ENCODE results near the gene ARSA.
"Not testable (repeated sequence)": the region's sequence is repeated elsewhere in the genome, so short reads cannot be mapped to it uniquely, and the experiment has no call there.

The ARSA gene

DNA sequence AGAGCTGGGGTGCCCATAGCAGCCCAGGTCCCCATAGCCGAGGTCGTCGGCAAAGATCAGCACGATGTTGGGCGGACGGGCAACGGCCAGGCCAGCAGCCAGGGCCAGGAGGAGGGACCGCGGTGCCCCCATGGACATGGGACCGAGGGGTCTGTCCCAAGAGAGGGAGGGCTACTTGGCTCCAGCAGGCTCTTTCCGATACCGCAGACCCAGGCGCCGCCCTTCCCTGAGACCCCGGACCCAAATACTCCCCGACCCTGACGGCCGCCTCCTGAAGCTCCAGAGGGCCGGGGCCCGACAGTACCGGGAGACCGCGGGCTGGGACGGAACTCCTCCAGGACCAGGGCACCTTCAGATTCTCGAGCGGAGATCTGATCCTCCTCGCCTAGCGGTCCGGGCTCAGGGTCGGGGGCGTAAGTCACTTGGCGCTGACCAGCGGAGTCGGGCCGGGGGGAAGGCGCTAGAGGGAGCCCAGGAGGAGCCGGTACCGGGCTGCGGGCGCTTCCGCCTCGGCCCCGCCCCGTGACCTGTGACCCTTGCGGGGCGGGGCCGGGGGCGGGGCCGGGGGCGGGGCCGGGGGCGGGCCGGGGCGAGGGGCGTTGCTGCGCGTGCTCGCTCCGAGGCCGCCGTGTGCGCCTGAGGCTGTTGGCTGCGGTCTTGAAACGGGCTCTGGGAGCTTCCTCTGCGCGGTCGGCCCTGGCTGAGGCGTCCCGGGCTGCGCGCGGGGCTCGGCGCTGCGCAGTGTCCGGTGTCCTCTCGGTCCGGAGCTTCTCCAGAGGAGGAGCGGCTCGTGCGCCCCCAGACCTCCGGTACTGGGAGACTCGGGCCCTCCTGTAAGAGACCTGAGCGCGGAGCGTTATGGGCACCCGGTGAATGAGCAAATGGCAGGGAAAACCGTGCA, at the start of gene ARSA:
Gene ARSA (minus strand): TSS at position 511 of the 901 bp plus-strand sequence. CDS start 373 bp downstream, at position 138.
- peak; percentile 26 for DNase-seq

- DNase-seq, result no peak
These were observed 48.9 kb upstream of the ARSA start for GRCh38 chr22:50676661-50677492.

DNA sequence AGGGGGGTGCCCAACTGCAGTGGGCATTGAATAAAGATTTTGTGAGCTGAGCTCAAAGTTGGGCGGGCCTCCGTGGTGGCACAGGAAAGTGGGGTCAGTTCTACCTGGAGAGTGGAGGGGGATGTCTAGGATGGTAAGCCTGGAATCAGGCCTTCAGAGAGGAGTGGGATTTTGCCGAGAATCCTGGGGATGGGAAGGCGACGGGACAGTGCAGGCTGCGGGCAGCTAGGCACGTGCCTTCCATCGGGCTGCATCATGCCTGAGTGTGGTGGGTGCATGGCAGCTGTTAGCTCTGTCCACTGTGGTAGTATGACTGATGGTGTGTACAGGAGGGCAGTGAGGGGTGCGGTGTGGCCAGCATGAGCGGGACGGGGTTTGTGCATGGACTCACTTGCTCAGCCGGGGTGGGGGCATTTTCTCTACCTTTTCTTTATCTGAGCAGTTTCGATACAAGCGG, 48.3 kb upstream of the ARSA start:
- no peak for DNase-seq

- DNase-seq, result no peak
These were observed 47.7 kb upstream of the ARSA start for GRCh38 chr22:50675553-50676179.

DNA sequence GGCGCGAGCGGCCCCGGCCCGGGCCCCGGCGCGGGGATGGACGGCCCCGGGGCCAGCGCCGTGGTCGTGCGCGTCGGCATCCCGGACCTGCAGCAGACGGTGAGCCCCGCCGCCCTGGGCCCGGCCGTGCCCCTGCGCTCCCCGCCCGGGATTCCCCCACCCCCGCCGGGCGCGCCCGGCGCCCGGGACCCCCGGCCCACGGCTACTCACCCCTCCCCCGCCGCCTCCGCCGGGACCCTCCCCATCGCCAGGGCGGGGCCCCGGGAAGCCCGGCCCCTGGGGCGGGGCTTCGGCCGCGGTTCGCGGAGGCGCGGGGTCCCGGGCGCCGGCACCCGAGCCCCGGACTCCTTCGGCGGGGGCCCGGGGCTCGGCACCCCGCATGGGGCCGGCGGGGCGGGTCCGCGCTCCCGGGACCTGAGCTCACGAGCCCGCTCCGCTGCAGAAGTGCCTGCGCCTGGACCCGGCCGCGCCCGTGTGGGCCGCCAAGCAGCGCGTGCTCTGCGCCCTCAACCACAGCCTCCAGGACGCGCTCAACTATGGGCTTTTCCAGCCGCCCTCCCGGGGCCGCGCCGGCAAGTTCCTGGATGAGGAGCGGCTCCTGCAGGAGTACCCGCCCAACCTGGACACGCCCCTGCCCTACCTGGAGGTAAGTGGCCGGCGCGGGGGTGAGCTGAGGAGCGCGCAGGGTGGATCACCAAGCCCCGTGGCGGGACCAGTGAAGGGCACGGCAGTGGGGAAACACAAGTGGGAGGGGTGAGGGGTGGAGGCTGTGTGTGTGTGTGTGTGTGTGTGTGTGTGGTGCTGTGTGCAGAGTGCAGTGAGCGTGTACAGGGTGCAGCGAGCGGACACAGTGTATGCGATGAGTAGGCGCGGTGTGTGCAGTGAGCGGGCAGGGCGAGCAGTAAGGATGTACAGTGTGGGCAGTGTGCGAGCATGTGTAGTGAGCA, 46.9 kb upstream of the ARSA start:
- DNase-seq, result peak; percentile 7

DNA sequence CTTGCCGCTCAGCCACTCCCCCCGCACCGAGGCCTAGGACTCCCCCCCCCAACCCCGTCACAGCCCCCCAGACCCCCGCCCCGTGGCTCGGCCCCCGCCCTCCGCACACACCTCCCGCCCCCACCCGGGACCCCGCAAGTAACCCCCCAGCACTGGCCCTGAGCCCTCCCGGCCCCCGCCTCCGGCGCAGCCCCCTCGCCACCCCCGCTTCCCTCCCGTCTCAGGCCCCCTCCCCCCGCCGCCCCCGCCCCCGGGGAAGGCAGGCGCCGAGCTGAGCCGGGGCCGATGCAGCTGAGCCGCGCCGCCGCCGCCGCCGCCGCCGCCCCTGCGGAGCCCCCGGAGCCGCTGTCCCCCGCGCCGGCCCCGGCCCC, 46.2 kb upstream of the ARSA start:
- DNase-seq, result no peak

DNA sequence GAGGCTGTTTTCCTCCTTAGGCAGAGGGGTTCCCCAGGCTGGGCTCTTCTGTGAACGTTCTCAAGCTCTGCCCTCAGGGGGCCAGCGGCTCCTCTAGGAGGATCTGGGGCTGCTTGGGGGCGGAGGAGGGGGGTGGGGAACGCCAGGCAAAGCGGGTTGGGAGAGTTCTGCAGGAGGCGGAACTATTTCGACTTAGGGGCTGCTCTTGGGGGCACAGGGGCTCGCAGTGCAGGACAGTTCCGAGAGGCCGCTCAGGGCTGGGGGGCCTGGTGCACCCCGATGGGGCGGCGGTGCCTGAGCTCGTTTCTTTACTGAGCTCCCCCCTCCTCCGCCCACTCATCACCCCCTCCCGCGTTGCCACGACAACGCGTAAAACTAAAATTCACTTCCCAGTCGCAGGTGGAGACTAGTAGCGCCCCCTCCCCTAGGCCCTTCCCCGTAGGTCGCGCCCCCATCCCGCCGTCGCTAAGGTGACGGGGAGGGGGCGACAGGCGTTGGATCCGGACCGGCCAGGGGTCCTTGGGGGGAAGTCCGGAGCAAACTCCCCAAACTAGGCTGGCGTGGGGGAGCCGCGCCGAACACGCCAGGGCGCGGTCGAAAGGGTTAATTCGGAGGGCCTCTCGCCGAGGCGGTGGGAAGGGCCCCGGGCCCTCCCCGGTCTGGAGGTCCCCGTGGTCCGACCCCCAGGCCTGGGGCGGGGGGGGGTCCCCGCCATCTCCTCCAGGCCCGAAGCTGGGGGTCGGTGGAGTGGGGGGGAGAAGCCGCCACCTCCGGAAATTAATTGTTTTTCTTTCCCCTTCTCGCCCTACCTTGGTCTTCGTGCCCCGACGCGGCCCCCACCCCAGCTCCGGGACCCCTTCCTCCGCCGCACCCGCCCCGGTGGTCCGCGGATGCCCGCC, 45.5 kb upstream of the ARSA start:
- no peak for DNase-seq

GRCh38 chr22:50672471-50673230, 44.7 kb upstream of the ARSA start, which contains the start of gene SHANK3:
SHANK3 (plus strand) TSS chr22:50672823.
- DNase-seq, result no peak

DNA sequence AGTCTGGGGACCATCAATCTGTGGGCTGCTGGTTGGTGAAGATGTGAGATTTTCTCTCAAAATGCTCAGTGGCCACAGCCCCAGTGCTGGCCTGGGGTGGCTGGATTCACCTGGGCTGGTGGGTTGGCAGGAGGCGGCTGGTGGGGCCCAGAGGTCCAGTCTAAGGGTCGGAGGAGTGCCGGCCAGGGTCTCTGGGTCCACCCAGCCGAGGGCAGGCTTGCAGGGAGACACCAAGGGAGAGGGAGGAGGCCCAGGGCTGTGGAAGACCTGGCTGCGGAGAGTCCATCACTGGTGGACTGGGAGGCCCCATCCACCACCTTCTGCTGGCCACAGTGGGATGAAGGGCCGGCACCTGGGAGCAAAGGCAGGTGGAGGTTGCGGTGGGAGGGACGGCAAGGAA, 44.1 kb upstream of the ARSA start:
- DNase-seq, result no peak

DNA sequence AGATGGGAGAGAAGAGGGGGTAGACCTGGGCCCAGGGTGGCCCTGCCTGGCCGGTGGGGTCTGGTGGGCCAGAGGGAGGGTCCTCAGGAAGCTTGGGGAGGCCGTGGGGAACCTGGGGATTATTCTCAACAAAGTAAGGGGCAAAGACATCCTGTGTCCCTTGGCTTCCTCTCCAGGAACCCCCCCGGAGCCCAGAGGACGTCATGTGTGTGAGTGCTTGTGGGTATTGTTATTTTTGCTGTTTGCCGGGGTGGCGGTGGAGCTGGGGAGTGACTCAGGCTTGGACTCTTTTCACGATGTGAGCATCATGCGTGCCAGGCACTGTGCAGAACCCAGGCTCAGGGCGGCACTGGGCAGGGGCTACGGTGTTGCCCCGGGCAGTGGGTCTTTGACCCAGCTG, 43.7 kb upstream of the ARSA start:
- no peak for DNase-seq

DNA sequence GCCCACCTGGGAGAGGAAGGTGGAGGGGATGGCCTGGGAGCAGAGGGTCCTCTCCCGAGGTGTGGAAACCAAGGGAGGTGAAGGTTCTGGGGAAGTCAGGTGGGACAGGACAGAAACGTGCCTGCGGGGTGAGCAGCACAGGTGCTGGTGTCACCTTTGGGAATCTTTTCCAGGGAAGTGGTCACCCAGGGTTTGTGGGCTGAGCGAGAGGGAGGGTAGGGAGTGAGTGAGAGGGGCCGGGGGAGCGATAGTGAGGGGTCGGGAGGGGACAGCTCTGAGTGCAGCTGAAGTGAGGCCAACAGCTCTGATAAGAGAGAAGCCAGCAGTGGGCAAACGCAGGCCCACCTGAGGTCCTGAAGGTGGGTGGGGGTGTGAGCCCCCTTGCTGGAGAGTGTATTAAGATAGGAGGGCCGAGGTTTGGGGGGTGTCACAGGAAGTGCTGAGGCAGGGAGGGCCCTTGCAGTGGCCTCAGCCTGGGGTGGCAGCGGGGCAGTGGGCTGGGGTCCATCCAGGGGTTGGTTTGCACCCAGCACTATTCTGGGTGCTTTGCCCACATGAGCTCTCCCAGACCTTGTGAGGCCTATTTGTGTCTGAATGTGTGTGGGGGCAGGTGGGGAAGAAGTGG, 43.1 kb upstream of the ARSA start:
- DNase-seq, result no peak

DNA sequence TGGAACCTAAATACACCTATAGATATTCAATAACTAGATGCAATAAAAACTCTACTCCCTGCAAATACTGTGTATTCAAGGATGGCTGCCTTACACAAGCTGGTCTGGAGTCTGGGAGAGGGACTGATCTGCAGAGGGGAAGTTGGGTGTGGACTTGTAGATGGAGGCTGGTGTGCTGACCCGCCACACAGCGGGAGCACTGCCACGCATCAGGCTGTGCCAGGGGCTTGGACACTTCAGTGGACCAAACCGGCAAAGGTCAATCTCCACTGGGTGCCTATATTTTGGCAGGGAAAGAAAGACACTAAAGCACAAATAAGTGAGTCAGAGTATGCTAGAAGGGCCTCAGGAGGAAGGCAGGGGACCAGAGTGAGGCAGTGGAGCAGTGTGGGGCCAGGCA, 42.6 kb upstream of the ARSA start:
- DNase-seq, result no peak

DNA sequence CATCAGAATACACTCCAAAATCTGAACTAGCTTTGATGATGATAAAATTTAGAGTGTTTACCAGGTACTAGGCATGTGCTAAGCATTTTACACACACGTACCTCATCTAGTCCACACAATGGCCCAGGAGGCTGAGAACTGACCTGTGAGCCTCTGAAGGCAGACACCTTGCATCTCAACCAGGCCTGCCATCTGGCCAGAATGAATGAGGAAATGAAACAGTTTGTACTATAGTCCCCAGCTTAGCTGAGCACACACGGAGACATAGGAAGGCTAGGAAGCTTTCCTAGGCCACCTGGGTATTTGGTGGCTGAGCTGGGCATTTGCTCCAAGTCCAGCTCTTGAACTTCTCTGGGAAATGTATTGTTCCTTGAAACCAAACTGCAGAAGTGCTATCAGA, 37.8 kb upstream of the ARSA start:
- DNase-seq, result no peak

DNA sequence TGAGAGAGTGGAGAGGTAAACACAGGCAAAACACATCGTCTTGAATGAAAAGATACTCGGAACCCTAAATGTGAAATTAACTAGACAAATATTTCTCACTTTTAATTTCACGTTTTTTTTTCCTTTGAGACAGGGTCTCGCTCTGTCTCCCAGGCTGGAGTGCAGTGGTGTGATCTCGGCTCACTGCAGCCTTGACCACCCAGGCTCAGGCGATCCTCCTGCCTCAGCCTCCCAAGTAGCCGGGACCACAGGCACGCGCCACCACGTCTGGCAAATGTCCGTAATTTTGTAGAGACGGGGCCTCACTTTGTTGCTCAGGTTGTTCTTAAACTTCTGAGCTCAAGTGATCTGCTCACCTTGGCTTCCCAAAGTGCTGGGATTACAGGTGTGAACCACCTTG, 37.3 kb upstream of the ARSA start:
- no peak for DNase-seq

DNA sequence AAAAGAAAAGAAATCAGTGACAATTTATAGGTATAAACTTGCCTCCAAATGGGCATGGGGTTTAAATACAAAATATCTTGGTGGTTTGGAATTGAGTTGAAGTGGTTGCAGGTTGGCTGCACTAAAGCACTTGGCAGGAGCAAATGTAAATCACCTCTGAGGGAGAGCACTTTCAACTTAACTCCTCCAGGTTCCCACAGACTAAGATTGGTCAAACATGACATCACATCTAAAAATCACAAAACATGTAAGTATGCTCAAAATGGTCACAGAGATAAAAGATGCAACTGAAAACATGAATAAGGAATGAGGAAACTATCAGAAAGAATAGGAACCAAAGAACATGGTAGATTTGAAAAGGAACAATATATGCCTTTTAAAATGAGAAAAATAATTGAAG, 32.4 kb upstream of the ARSA start:
- no peak for DNase-seq

DNA sequence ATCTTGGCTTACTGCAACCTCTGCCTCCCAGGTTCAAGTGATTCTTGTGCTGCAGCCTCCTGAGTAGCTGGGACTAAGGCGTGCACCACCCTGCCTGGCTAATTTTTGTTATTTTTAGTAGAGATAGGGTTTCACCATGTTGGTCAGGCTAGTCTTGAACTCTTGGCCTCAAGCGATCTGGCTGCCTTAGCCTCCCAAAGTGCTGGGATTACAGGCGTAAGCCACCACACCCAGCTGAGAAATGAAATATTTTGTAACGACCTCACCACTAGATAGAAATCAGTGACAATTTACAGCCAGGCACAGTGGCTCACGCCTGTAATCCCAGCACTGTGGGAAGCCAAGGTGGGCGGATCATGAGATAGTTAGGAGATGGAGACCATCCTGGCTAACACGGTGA, 31.8 kb upstream of the ARSA start:
- not testable (repeated sequence) for DNase-seq

GRCh38 chr22:50657925-50658324, 30.0 kb upstream of the ARSA start:
- no peak for DNase-seq

DNA sequence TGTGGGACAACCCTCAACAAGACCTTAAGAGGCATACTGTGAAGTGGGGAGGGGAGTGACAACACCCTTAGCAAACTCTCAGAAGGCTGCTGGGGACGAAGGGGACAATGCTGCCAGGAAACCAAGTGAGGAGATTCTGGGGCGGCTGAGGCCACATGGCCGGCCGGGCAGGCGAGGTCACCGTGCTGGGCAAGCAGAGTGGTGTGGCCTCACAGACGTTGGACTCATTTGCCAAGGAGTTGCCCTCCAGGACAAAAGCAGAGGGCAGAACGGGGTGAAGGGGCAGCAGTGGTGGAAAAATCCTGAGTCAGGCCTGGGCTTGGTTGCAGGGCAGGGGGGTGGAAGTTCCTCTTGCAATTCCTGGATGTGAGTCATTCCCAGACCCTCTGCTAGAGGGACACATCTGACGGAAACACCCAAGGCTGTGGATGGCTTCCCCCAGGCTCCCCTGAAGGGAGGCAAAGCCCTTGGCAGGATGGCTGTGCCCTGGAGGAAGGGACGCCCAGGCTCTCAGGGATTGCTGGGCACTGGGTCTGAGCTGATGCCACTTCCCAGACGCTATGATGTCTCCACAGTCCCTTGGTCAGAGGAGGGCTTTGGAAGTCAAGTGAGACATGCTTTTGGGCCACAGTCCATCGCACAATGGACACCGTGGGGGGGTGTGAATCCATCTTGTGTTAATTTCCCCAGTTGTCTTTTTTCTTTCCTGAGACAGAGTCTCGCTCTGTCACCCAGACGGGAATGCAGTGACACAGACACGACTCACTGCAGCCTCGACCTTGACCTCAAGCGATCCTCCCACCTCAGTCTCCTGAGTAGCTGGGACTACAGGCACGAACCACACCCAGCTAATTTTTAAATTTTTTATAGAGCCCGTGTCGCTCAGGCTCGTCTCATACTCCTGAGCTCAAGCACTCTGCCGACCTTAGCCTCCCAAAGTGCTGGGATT, 28.4 kb upstream of the ARSA start:
- DNase-seq, result no peak

- DNase-seq, result not testable (repeated sequence)
These were observed 26.7 kb upstream of the ARSA start for GRCh38 chr22:50654664-50655063.

Data from NCI-H774 (cell line).